ENCODE results near the gene RESP18.

RESP18 gene

DNA sequence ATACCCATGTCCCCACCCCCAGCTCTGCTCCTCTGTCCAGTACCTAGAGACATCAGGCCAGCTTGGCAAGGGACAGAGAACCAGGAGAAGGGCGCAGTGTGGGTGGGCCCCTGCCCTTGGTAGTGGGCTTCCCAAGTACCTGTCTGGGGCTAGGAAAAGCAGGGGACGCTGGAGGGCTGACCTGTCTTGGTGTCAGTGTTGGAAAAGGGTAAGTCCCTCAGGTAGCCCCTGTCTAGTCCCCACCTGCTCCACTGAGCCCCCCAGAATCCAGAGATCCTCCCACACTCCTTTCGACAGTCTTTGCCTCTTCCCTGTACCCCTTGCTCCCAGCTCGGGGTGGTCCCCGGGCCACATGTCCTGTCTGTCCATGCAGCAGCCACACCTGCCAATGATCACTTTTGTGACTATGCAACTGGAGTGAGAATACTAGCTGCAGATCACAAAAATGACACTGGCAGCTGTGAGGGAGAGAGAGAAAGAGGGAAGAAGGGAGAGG is 38.8 kb downstream of the RESP18 start:
- Histone ChIP-seq H3K9ac (ENCODE audit: low read length) (no peak overlapping the region), H3F3A (ENCODE audit: insufficient read depth, low read length) (peaks cover 5% of the 10 kb centered on the region; the same call in 1 of the 2 replicates), H3K36me3 (replicated peaks; ENCODE audit: insufficient read depth, low read length) (no peaks in the 10 kb centered on the region), H3K27ac (ENCODE audit: low read length) (no peak overlapping the region), H3K79me2 (ENCODE audit: low read length) (no peaks in the 10 kb centered on the region), H3K9me2 (replicated peaks; ENCODE audit: insufficient read depth, low read length) (no peaks in the 10 kb centered on the region), H3K4me1 (ENCODE audit: low read length) (peaks cover 6% of the 10 kb centered on the region), H4K20me1 (ENCODE audit: insufficient read depth, low read length) (no peaks in the 10 kb centered on the region), H3K4me2 (ENCODE audit: low read depth, low read length) (no peak overlapping the region), H3K4me3 (ENCODE audit: low read length) (no peak overlapping the region), H3K27me3 (replicated peaks; ENCODE audit: insufficient read depth, low read length) (peaks cover 24% of the 10 kb centered on the region), H2AFZ (ENCODE audit: low read length) (no peak overlapping the region), H3K9me3 (replicated peaks; ENCODE audit: insufficient read depth, low read length) (no peaks in the 10 kb centered on the region)
- TF ChIP-seq EZH2phosphoT487 (IDR thresholded peaks at IDR 0.05; ENCODE audit: low read length) (no peak), EZH2 (optimal IDR thresholded peaks at IDR 0.05; ENCODE audit: low read depth, low read length) (no peak), CTCF (IDR thresholded peaks at IDR 0.05; ENCODE audit: low read length) (no peak)
- DNase-seq = no peak

DNA sequence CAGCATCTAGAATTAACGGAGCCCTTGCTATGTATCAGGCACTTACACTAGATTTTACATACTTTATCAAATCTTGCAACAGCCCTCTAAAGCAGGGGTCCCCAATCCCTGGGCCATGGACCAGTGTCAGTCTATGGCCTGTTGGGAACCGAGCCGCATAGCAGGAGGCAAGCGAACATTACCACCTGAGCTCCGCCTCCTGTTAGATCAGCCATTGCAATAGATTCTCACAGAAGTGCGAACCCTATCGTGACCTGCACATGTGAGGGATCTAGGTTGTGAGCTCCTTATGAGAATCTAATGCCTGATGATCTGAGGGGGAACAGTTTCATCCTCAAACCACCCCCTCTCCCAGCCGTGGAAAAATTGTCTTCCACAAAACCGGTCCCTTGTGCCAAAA is 39.9 kb downstream of the RESP18 start:
- no peak for TF ChIP-seq EZH2phosphoT487 (IDR thresholded peaks at IDR 0.05; ENCODE audit: low read length)
- no peak for TF ChIP-seq EZH2 (optimal IDR thresholded peaks at IDR 0.05; ENCODE audit: low read depth, low read length)
- no peak for TF ChIP-seq CTCF (IDR thresholded peaks at IDR 0.05; ENCODE audit: low read length)
- no peak for DNase-seq
- no peaks in the 10 kb centered on the region for H4K20me1 ChIP-seq (ENCODE audit: insufficient read depth, low read length)
- peaks cover 5% of the 10 kb centered on the region; the same call in 1 of the 2 replicates for H3F3A ChIP-seq (ENCODE audit: insufficient read depth, low read length)
- peaks cover 24% of the 10 kb centered on the region for H3K27me3 ChIP-seq (replicated peaks; ENCODE audit: insufficient read depth, low read length)
- H3K79me2 ChIP-seq (ENCODE audit: low read length) = no peaks in the 10 kb centered on the region
- H3K9me3 ChIP-seq (replicated peaks; ENCODE audit: insufficient read depth, low read length) = no peaks in the 10 kb centered on the region
- no peak overlapping the region for H3K9ac ChIP-seq (ENCODE audit: low read length)
- no peak overlapping the region for H3K4me3 ChIP-seq (ENCODE audit: low read length)
- H2AFZ ChIP-seq (ENCODE audit: low read length) = no peak overlapping the region
- H3K4me2 ChIP-seq (ENCODE audit: low read depth, low read length) = no peak overlapping the region
- no peak overlapping the region for H3K27ac ChIP-seq (ENCODE audit: low read length)
- H3K9me2 ChIP-seq (replicated peaks; ENCODE audit: insufficient read depth, low read length) = no peaks in the 10 kb centered on the region
- peaks cover 6% of the 10 kb centered on the region for H3K4me1 ChIP-seq (ENCODE audit: low read length)
- no peaks in the 10 kb centered on the region for H3K36me3 ChIP-seq (replicated peaks; ENCODE audit: insufficient read depth, low read length)

DNA sequence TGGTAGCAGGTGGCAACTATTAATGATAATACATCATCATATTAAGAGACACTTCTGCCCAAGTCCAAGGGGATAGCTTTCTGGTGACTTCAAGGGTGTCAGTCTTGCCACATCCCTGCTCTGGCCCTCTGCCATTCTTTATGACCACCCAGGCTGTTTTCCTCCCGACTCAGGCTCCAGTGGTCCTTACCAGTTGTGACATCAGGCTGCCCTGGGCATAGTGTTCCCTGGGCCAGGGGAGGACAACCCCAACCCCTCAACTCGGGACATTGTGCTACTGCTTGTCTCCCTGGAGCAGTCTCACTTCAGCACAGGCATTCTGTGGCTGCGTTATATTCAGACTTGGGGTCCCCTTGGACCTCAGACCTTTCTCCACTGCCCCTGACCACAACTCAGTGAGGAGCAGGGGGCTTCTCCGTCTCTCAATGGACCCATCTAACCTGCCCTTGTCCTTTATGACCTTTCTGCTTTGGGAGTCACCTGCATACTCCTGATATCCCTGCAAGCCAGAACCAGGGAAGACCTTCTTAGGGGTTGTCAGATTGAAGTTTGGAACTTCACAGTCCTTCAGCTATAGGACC is 40.5 kb downstream of the RESP18 start:
- DNase-seq = no peak
- Histone ChIP-seq H3K27me3 (replicated peaks; ENCODE audit: insufficient read depth, low read length) (peaks cover 24% of the 10 kb centered on the region), H3K9me2 (replicated peaks; ENCODE audit: insufficient read depth, low read length) (no peaks in the 10 kb centered on the region), H3K9ac (ENCODE audit: low read length) (no peak overlapping the region), H4K20me1 (ENCODE audit: insufficient read depth, low read length) (no peaks in the 10 kb centered on the region), H3K79me2 (ENCODE audit: low read length) (no peaks in the 10 kb centered on the region), H3F3A (ENCODE audit: insufficient read depth, low read length) (peaks cover 5% of the 10 kb centered on the region; the same call in 1 of the 2 replicates), H3K4me2 (ENCODE audit: low read depth, low read length) (no peak overlapping the region), H2AFZ (ENCODE audit: low read length) (no peak overlapping the region), H3K9me3 (replicated peaks; ENCODE audit: insufficient read depth, low read length) (no peaks in the 10 kb centered on the region), H3K27ac (ENCODE audit: low read length) (no peak overlapping the region), H3K36me3 (replicated peaks; ENCODE audit: insufficient read depth, low read length) (no peaks in the 10 kb centered on the region), H3K4me1 (ENCODE audit: low read length) (peaks cover 6% of the 10 kb centered on the region), H3K4me3 (ENCODE audit: low read length) (no peak overlapping the region)
- TF ChIP-seq CTCF (IDR thresholded peaks at IDR 0.05; ENCODE audit: low read length) = no peak
- TF ChIP-seq EZH2phosphoT487 (IDR thresholded peaks at IDR 0.05; ENCODE audit: low read length) = no peak
- TF ChIP-seq EZH2 (optimal IDR thresholded peaks at IDR 0.05; ENCODE audit: low read depth, low read length) = no peak

Measured in MM.1S (cell line).